Colonic mucosa (tissue), 4 donors: ENCODE data around the gene MYL3. TPM values are rescaled to one million over a fixed set of nuclear protein-coding genes. Genes with fewer than 3 reads are reported as not detected.

Experiments
- DNase-seq: peaks from one replicate; pipeline ENCODE4 v3.0.0-alpha.2; 2020
- H3K27ac ChIP-seq: fragments of 200-600 bp; one replicate; pipeline ENCODE4 v1.8.0; 2021
- H3K27me3 ChIP-seq: fragments of 200-600 bp; one replicate; pipeline ENCODE4 v1.8.0; 2021
- H3K36me3 ChIP-seq: fragments of 200-600 bp; one replicate; pipeline ENCODE4 v1.8.0; 2021
- H3K4me1 ChIP-seq: fragments of 200-600 bp; one replicate; pipeline ENCODE4 v1.8.0; 2021; ENCODE audit warnings: mild to moderate bottlenecking
- H3K4me3 ChIP-seq: fragments of 200-600 bp; one replicate; pipeline ENCODE4 v1.8.0; 2021
- H3K9ac ChIP-seq, 2 donors: one replicate each; pipeline ENCODE4 v1.7.0; 2013; ENCODE audit warnings: control low read depth in 2 of 2, low read depth in 2 of 2, low read length in 2 of 2
- H3K9me3 ChIP-seq: fragments of 200-600 bp; one replicate; pipeline ENCODE4 v1.8.0; 2021
- intact Hi-C: fragments of 100-400 bp; cut with DNase I; formaldehyde crosslinking; loops from one replicate; pipeline ENCODE4 v1.14.1; 2022
- total RNA-seq, 2 donors: library from RNA; stranded (reverse); fragmentation: NEBNext Ultra II Directional in 1 of 2; extraction: Animal tissue kit (Norgen Biotek cat#: 25700) in 1 of 2; gene quantifications; one replicate each; pipeline ENCODE4 v1.2.1, GENCODE V29; 2021
- TF ChIP-seq, protein P1 (sequence below): fragments of 200-600 bp; IDR thresholded peaks from one replicate; pipeline ENCODE4 v1.8.0; 2022; ENCODE audit warnings: antibody characterized with exemption, mild to moderate bottlenecking
- donor health status: healthy.
- donor health status: DM: no; HTN: no; CAD: no.
- donor health status: DM: no; HTN: no; CAD: no.

The MYL3 gene
- total RNA-seq, 2 donors from 2014 or later = 1.7 TPM; not detected in 1

DNA sequence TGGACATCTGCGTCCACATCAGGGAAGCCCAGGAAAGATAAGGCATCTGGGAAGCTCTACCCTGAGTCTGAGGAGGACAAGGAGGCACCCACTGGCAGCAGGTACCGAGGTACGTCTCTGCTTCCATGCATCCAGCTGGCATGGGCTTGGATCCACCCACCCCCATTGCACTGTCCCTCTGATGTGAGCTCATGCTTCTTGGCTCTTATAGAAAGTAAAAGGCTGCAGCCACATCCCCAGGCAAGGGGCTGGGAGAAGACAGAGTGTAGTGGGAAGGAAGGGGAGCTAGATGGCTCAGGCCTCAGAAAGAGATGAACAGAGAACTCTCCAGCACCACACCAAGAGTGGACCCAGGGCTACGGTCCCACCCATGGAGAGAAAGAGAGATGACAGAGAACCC lies 32.5 kb upstream of the MYL3 start:
- no peaks in the 10 kb centered on the region for H3K36me3 ChIP-seq
- H3K27me3 ChIP-seq = peaks cover 16% of the 10 kb centered on the region
- DNase-seq = no peak
- intact Hi-C loops = loop anchor here (2.0 kb wide), 1 partner anchor 191 kb away; no protein-coding TSS in a partner anchor
- H3K9me3 ChIP-seq = no peaks in the 10 kb centered on the region
- H3K4me1 ChIP-seq = no peaks in the 10 kb centered on the region
- TF ChIP-seq, protein P1, sequence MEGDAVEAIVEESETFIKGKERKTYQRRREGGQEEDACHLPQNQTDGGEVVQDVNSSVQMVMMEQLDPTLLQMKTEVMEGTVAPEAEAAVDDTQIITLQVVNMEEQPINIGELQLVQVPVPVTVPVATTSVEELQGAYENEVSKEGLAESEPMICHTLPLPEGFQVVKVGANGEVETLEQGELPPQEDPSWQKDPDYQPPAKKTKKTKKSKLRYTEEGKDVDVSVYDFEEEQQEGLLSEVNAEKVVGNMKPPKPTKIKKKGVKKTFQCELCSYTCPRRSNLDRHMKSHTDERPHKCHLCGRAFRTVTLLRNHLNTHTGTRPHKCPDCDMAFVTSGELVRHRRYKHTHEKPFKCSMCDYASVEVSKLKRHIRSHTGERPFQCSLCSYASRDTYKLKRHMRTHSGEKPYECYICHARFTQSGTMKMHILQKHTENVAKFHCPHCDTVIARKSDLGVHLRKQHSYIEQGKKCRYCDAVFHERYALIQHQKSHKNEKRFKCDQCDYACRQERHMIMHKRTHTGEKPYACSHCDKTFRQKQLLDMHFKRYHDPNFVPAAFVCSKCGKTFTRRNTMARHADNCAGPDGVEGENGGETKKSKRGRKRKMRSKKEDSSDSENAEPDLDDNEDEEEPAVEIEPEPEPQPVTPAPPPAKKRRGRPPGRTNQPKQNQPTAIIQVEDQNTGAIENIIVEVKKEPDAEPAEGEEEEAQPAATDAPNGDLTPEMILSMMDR = no peak
- H3K4me3 ChIP-seq = no peak overlapping the region
- no peak overlapping the region for H3K27ac ChIP-seq
- no peak overlapping the region for H3K9ac ChIP-seq

DNA sequence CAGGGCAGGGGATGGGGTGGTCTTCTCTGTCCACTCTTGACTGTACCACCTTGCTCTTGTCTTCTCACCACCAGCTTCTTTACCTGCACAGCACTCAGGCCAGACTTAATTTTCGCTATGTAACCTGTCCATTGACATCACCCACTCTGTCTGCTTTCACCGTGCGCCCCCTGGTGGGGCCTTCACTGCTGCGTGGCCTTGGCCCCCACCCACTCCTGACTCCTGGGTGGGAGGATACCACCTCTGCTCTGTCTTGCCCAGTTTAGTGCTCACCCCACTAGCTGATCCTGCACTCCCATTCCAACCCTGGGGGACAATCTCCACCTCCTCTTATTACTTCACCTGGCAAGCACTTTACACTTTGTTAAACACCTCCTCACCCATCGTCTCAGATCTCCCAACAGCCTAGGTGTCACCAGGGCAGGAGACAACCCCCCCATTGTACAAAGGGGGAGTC lies 32.0 kb upstream of the MYL3 start:
- Histone ChIP-seq H3K27me3 (peaks cover 16% of the 10 kb centered on the region), H3K9me3 (no peaks in the 10 kb centered on the region), H3K9ac (no peak overlapping the region), H3K36me3 (no peaks in the 10 kb centered on the region), H3K4me3 (no peak overlapping the region), H3K4me1 (no peaks in the 10 kb centered on the region), H3K27ac (no peak overlapping the region)
- intact Hi-C loops = loop anchor here (2.0 kb wide), 1 partner anchor 190 kb away; no protein-coding TSS in a partner anchor
- TF ChIP-seq, protein P1 = peak; percentile 86
- peak; percentile 72 for DNase-seq

DNA sequence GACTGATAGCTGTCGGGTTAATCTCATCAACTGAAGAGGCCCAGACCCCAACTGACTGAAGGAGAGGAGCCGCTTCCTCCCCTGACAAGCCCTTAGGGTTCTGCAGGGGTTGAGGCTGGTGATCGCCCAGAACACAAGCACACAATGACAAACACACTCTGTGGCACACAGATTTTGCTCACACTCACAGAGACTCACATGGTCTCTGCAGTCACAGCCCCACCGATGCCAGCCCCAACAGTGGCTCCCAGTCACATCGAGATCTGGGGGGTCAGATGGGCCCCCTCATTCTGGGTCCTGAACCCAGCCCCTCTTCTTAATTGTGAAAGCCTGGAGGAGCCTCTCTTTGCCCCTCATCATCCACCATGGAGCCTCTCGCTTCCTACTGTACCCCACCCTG lies 31.0 kb upstream of the MYL3 start:
- H3K9ac ChIP-seq = no peak overlapping the region
- no peak overlapping the region for H3K27ac ChIP-seq
- intact Hi-C loops = loop anchor here (2.0 kb wide), 1 partner anchor 189 kb away; no protein-coding TSS in a partner anchor
- H3K9me3 ChIP-seq = no peaks in the 10 kb centered on the region
- H3K4me3 ChIP-seq = no peak overlapping the region
- DNase-seq = no peak
- no peaks in the 10 kb centered on the region for H3K4me1 ChIP-seq
- TF ChIP-seq, protein P1 = no peak
- peaks cover 16% of the 10 kb centered on the region for H3K27me3 ChIP-seq
- H3K36me3 ChIP-seq = no peaks in the 10 kb centered on the region

DNA sequence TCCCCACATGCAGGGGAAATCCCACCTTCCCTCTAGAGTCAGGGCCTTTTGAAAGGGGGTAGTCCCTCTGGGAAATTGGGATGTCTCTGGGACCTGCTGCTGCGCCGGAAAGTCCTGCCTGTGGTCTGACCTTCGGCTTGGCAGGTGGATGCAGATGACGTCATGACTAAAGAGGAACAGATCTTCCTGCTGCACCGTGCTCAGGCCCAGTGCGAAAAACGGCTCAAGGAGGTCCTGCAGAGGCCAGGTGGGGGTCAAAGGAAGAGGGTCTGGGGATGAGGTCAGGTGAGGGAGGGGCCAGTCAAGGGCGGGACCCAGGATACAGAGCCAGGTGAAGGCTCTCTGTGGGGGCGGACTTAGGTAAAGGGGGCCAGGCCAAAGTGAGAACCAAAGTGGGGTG lies 30.5 kb upstream of the MYL3 start:
- Histone ChIP-seq H3K27me3 (peaks cover 11% of the 10 kb centered on the region), H3K9ac (no peak overlapping the region), H3K4me1 (no peaks in the 10 kb centered on the region), H3K4me3 (no peak overlapping the region), H3K9me3 (no peaks in the 10 kb centered on the region), H3K27ac (no peak overlapping the region), H3K36me3 (no peaks in the 10 kb centered on the region)
- intact Hi-C loops = loop anchor here (2.0 kb wide), 1 partner anchor 189 kb away; no protein-coding TSS in a partner anchor
- TF ChIP-seq, protein P1 = no peak
- no peak for DNase-seq

DNA sequence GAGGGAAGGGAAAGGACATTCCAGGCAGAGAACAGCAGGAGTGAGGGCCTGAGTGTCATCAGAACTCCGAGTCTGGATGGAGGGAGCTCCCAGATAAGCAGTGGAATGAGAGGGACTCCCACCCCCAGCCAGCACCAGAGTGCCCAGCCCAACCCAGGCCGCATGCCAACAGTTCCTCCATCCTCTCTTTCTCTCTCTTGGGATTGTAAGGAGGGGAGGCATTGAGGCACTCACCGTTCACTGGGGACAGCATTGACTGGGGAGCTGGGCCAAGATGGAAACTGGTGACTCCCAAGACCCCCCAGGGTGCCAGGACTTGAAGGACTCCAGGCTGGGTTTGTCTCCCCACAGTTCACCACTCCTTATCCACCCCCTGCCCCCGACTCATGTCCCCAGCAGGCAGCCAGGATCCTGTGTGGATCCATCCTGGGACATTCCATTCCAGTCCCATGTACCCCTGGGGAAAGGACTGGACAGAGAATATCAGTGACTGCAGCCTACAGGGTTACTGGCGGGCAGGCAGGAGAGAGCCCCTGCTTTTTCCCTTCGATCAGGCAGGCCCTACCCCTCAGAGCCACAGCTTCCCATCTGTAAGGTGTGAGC lies 30.0 kb upstream of the MYL3 start:
- Histone ChIP-seq H3K9ac (no peak overlapping the region), H3K9me3 (no peaks in the 10 kb centered on the region), H3K4me1 (no peaks in the 10 kb centered on the region), H3K27ac (no peak overlapping the region), H3K4me3 (no peak overlapping the region), H3K36me3 (no peaks in the 10 kb centered on the region), H3K27me3 (peaks cover 6% of the 10 kb centered on the region)
- TF ChIP-seq, protein P1 = no peak
- intact Hi-C loops = no loop called here
- no peak for DNase-seq
